LNCaP clone FGC (cell line): ENCODE measurements around the gene SHROOM3.
A peak's percentile ranks its signal among the peaks of the same experiment; 100 is the strongest.
"Not testable (repeated sequence)": the region's sequence is repeated elsewhere in the genome, so short reads cannot be mapped to it uniquely, and the experiment has no call there.

ENCODE experiments used
- DNase-seq: peaks from one replicate; pipeline ENCODE4 v3.0.0-alpha.2; 2011; ENCODE audit warnings: low read depth
- H3K4me3 ChIP-seq: 2 replicates; pipeline ENCODE4 v1.5.1; 2011; ENCODE audit warnings: mild to moderate bottlenecking, low read depth, low read length, control low read depth
- CTCF ChIP-seq: IDR thresholded peaks from 2 replicates; pipeline ENCODE4 v1.5.1; 2012; ENCODE audit warnings: mild to moderate bottlenecking; ENCODE audit not compliant: control insufficient read depth, insufficient read depth; ENCODE audit errors: extremely low read depth

The SHROOM3 gene

GRCh38 chr4:76726631-76727030 lies 291.6 kb downstream of the SHROOM3 start:
- no peak overlapping the region for H3K4me3 ChIP-seq
- TF ChIP-seq CTCF: no peak
- DNase-seq: no peak

- not testable (repeated sequence) for DNase-seq
Measured at GRCh38 chr4:76727934-76728333, 292.9 kb downstream of the SHROOM3 start.

GRCh38 chr4:76729460-76729859 lies 294.4 kb downstream of the SHROOM3 start:
- no peak overlapping the region for H3K4me3 ChIP-seq
- no peak for DNase-seq

More at GRCh38 chr4:76727934-76728333, 292.9 kb downstream of the SHROOM3 start:
- not testable (repeated sequence) for H3K4me3 ChIP-seq

GRCh38 chr4:76729980-76730379 lies 295.0 kb downstream of the SHROOM3 start:
- no peak overlapping the region for H3K4me3 ChIP-seq
- DNase-seq: no peak
- TF ChIP-seq CTCF: no peak

More at GRCh38 chr4:76729460-76729859, 294.4 kb downstream of the SHROOM3 start:
- TF ChIP-seq CTCF: no peak

- DNase-seq: no peak
- no peak overlapping the region for H3K4me3 ChIP-seq
- no peak for TF ChIP-seq CTCF
Measured at GRCh38 chr4:76732246-76732645, 297.2 kb downstream of the SHROOM3 start.

GRCh38 chr4:76733068-76733771 lies 298.2 kb downstream of the SHROOM3 start:
- H3K4me3 ChIP-seq: no peak overlapping the region
- DNase-seq: peak; percentile 61
- peak; percentile 86 for TF ChIP-seq CTCF

GRCh38 chr4:76736414-76736813 lies 301.4 kb downstream of the SHROOM3 start:
- no peak for TF ChIP-seq CTCF
- no peak overlapping the region for H3K4me3 ChIP-seq
- no peak for DNase-seq

- no peak overlapping the region for H3K4me3 ChIP-seq
- no peak for TF ChIP-seq CTCF
- DNase-seq: no peak
Measured at GRCh38 chr4:76737180-76737579, 302.2 kb downstream of the SHROOM3 start.
